ENCODE data around the gene SH3RF3.

SH3RF3 gene

DNA sequence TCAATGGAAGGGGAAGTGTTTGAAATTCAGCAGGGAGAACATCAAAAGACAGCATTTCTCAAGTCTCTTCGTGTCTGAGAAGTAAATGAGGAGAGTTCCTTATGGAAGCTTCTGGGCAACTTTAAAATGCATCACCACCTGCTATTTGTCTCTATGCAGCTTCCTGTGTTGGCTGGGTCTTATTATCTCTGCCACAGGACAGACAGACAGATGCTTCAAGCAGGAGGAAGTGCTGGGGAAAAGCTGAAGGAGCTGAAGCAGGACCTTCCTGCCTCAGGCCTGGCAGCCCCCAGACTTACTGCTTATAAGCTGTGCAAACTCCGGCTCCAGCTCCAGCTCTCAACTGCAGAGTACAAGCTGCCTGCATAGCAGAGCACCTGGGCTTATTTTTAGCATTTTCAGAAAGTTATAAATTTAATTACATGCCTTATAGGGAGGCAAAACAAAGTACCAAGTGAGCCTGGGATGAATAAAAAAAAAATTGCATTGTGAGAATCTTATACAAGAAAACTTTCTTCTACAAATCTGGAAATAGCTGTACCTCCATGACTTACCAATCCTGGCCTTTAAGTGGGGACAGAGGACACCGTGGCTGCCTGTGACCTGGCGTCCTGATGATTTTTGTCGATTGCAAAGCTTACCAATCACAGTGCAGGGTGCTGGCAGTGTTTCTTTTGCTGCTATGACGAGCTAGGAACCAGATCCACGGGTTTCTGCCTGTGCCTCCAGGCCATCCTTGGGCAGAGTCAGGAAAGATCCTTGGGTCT, 278.5 kb downstream of the SH3RF3 start:
- DNase-seq (ENCODE audit: extremely low read depth, low read depth), result no peak
- TF ChIP-seq, protein P1, sequence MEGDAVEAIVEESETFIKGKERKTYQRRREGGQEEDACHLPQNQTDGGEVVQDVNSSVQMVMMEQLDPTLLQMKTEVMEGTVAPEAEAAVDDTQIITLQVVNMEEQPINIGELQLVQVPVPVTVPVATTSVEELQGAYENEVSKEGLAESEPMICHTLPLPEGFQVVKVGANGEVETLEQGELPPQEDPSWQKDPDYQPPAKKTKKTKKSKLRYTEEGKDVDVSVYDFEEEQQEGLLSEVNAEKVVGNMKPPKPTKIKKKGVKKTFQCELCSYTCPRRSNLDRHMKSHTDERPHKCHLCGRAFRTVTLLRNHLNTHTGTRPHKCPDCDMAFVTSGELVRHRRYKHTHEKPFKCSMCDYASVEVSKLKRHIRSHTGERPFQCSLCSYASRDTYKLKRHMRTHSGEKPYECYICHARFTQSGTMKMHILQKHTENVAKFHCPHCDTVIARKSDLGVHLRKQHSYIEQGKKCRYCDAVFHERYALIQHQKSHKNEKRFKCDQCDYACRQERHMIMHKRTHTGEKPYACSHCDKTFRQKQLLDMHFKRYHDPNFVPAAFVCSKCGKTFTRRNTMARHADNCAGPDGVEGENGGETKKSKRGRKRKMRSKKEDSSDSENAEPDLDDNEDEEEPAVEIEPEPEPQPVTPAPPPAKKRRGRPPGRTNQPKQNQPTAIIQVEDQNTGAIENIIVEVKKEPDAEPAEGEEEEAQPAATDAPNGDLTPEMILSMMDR (IDR thresholded peaks at IDR 0.05; ENCODE audit: low read depth, low read length), result no peak

DNA sequence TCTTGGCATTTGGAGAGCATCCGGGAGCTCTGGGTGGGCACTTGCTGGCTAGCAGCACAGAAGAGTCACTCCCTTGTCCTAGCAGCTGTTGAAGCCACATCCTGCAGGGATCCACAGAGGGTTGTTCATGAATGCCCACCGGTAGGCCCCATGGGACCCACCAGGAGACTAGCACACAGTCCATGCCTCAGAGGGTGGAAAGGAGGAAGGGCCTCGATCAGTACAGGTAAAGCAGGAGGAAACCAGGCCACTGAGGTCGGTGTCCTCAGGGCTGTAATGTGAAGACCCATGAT, 279.0 kb downstream of the SH3RF3 start:
- TF ChIP-seq, protein P1 (IDR thresholded peaks at IDR 0.05; ENCODE audit: low read depth, low read length), result no peak
- no peak for DNase-seq (ENCODE audit: extremely low read depth, low read depth)

DNA sequence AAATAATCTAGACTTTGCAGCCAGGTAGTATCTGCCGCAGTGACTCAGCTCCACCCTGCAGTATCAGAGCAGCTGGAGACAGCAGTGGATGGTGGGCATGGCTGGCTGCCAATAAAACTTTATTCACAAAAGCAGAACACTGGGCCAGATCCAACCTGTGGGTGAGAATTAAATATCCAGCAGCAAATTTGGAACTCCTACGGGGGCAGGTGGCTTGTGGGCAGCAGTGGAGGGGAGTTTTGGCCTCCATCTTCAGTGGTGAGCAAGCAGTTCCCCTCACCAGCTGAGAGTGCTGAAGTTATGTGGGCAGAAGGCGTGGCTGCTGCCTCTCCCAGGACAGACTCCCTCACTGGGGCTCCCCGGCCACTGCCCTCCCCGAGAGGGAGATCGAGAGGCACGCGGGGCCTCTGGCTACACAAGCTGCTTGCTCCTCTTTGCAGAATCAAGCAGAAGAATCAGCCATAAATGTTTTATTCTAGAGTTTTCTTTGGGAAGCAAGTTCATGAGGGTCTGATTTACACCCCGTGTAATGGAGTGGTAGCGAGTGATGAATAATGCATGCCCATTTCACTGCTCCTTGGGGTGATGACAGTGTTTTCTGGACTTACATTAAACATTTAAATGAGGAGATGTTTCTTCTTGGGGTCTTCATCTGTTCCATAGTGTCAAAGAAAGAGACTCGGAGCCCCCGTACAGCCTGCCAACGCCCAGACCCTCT, 280.5 kb downstream of the SH3RF3 start:
- TF ChIP-seq, protein P1 (IDR thresholded peaks at IDR 0.05; ENCODE audit: low read depth, low read length), result no peak
- DNase-seq (ENCODE audit: extremely low read depth, low read depth), result no peak

DNA sequence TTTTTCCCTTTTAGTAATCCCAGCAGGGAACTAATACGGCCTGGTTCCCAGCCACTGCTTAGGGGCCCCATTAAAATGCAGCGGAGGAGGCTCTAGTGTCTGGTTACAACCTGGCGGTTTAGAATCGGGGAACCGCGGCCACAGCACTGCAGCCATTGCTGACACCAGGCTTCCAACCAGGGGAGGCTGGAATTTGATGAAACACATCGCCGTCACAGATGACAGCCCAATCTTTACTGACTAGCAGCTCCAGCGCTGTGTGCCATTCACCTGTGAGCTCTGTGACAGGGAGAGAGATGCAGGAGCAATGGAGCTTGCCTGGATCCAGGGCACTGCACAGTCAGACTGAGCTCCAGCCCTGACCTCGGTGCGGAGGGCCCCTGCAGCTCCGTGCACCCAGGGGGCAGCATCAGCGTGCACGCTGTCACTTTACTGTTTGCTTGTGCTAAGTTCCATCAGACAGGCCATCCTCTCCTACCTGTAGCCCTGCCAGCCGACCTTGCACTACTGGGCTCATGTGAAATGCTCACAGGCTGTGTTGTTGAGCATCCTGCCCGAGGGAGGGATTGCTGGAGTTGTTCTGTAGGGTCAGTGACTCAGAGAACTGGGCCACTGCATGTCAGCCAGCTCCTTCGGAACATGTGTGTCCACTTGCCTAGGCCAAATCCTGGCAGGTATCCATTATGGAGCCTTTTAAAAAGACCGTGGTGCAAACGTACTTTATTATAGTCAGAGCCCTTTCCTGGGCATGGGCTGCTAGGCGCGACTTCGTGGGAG, 281.2 kb downstream of the SH3RF3 start:
- TF ChIP-seq, protein P1 (IDR thresholded peaks at IDR 0.05; ENCODE audit: low read depth, low read length), result no peak
- peak; percentile 23 for DNase-seq (ENCODE audit: extremely low read depth, low read depth)

DNA sequence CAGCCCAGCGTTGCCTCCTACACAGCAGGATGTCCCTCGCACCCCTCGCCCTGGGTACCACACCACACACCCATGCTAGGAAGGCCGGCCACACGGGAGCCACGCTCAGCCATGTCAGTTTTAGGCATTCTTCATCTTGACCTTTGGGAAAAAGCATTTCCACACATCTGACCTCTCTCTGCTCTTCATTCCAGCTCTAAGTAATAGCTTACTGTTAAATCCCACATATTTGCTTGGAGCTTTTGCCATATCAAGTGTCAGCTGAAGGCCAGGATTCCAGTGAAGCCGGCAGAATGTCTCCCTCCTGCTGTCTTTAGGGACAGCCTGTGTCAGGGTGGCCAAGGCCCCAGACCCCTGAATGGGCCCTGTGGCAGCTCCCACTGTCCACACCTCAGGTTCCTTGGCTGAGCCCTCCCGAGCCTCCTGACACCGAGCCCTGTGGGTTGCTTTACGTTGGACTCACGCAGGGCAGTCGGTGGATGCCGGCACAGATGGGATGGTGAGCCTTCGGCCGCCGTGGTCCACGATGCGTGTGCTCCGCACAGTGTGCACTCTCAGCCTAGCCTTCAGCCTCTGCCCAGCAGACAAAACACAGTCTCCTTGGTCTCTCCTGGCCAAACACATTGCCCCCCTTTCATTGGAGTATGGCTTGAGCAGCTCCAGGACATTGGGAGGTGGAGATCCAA, 282.8 kb downstream of the SH3RF3 start:
- TF ChIP-seq, protein P1 (IDR thresholded peaks at IDR 0.05; ENCODE audit: low read depth, low read length), result no peak
- no peak for DNase-seq (ENCODE audit: extremely low read depth, low read depth)

DNA sequence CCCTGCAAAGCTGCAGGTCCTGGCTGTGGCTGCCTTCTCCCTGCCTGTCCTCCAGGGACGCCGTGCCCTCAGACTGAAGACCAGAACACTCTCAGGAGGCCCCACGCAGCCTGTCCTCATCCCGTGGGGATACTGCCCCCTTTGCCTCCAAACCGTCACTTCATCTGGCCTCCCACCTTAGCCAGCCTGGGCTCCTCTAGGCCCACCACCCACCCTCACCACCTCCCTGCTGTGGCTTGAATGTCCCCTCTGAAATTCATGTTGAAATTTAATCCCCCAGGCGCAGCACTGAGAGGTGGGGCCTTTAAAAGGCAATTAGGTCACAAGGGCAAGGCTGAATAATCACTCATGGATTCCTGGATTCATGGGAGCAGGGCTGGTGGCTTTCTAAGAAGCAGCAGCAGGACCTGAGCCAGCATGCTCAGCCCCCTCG, 286.6 kb downstream of the SH3RF3 start:
- DNase-seq (ENCODE audit: extremely low read depth, low read depth), result no peak
- TF ChIP-seq, protein P1 (IDR thresholded peaks at IDR 0.05; ENCODE audit: low read depth, low read length), result no peak

Measured in AG09319 (cell line).